ENCODE data around the gene DYNLT2B. TPM values are rescaled to one million over a fixed set of nuclear protein-coding genes. Genes with fewer than 3 reads are reported as not detected.

DYNLT2B gene
- total RNA-seq, 3 donors from 2014 or later = 8.5 to 14.9 (median 14.1) TPM

DNA sequence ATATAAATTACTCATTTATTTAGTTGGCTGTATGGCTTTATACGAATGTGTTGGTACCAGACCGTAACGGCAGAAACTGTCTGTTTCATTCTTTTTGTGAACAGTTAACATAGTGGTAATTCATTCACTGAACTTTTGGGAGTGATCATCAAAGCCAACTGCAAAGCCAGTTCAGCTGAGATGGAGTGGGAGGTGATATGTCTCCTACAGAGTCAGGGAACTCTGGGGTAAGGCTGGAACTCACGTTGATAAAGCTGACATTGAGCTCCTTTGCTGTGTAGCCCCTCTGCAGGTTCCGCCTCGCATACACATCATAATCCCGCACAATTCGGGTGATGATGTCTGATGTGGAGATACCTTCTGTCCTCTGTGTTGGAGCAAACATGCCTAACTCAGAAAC lies 76.3 kb downstream of the DYNLT2B start:
- no peak overlapping the region for H3K4me3 ChIP-seq
- H3K36me3 ChIP-seq = no peaks in the 10 kb centered on the region
- no peaks in the 10 kb centered on the region for H3K4me1 ChIP-seq
- TF ChIP-seq POLR2AphosphoS5 (IDR thresholded peaks at IDR 0.05) = no peak
- TF ChIP-seq, protein P1, sequence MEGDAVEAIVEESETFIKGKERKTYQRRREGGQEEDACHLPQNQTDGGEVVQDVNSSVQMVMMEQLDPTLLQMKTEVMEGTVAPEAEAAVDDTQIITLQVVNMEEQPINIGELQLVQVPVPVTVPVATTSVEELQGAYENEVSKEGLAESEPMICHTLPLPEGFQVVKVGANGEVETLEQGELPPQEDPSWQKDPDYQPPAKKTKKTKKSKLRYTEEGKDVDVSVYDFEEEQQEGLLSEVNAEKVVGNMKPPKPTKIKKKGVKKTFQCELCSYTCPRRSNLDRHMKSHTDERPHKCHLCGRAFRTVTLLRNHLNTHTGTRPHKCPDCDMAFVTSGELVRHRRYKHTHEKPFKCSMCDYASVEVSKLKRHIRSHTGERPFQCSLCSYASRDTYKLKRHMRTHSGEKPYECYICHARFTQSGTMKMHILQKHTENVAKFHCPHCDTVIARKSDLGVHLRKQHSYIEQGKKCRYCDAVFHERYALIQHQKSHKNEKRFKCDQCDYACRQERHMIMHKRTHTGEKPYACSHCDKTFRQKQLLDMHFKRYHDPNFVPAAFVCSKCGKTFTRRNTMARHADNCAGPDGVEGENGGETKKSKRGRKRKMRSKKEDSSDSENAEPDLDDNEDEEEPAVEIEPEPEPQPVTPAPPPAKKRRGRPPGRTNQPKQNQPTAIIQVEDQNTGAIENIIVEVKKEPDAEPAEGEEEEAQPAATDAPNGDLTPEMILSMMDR (IDR thresholded peaks at IDR 0.05) = no peak
- TF ChIP-seq POLR2A (IDR thresholded peaks at IDR 0.05) = no peak
- H3K9me3 ChIP-seq = no peaks in the 10 kb centered on the region
- H3K27ac ChIP-seq = no peak overlapping the region
- H3K27me3 ChIP-seq = no peaks in the 10 kb centered on the region
- no peak for DNase-seq (ENCODE audit: low spot score in 2 of 2)
- intact Hi-C loops (cut with DNase I; ENCODE audit: low total_unique reads) = no loop called here

Other genes with a start within 250 kb of the DYNLT2B start
- 100 to 1,000 TPM in 1 of 3 donors, 10 to 100 TPM in 2; 57.6 to 116 (median 80.3) TPM for gene TFRC, start 236.2 kb downstream of the DYNLT2B start, total RNA-seq
- not detected for gene ZDHHC19, start 106.8 kb downstream of the DYNLT2B start, total RNA-seq
- not detected for gene SLC51A, start 101.7 kb downstream of the DYNLT2B start, total RNA-seq
- gene PCYT1A, start 30.5 kb downstream of the DYNLT2B start, total RNA-seq = 10 to 100 TPM; 55.9 to 92.0 (median 56.4) TPM
- 1 to 10 TPM in 2 of 3 donors, not detected in 1; 1.4 to 2.8 TPM for gene TM4SF19, start 20.1 kb upstream of the DYNLT2B start, total RNA-seq
- 10 to 100 TPM; 21.4 to 25.8 (median 21.6) TPM for gene UBXN7, start 114.2 kb upstream of the DYNLT2B start, total RNA-seq
- gene RNF168, start 185.5 kb upstream of the DYNLT2B start, total RNA-seq = 10 to 100 TPM; 22.9 to 24.8 (median 24.3) TPM
- gene SMCO1, start 197.1 kb upstream of the DYNLT2B start, total RNA-seq = not detected